Left lung (tissue), 10 donors: ENCODE data around the gene NFIA. TPM values are rescaled to one million over a fixed set of nuclear protein-coding genes. Genes with fewer than 3 reads are reported as not detected.
A peak's percentile ranks its signal among the peaks of the same experiment; 100 is the strongest.

ENCODE experiments used
- ATAC-seq: fragments of 200-7000 bp; cut with Tn5 transposase; one replicate; pipeline ENCODE4 v1.9.1; 2020; ENCODE audit warnings: moderate library complexity
- DNase-seq, 4 donors: peaks; one replicate each; pipeline ENCODE4 v3.0.0-alpha.2; 2013 to 2020
- H3K27ac ChIP-seq, 2 donors: fragments of 200-600 bp; sonication (generic) in 1 of 2; one replicate each; pipeline versions ENCODE4 v1.5.0 to v1.8.0; 2020 to 2021
- H3K27me3 ChIP-seq, 2 donors: fragments of 200-600 bp; sonication (generic) in 1 of 2; one replicate each; pipeline versions ENCODE4 v1.5.0 to v1.8.0; 2020 to 2021
- H3K36me3 ChIP-seq, 2 donors: fragments of 200-600 bp; sonication (generic) in 1 of 2; one replicate each; pipeline versions ENCODE4 v1.5.0 to v1.8.0; 2020 to 2021
- H3K4me1 ChIP-seq, 2 donors: fragments of 200-600 bp; one replicate each; pipeline ENCODE4 v1.8.0; 2021
- H3K4me3 ChIP-seq, 2 donors: fragments of 200-600 bp; sonication (generic) in 1 of 2; one replicate each; pipeline versions ENCODE4 v1.5.0 to v1.8.0; 2020 to 2021; ENCODE audit warnings: mild to moderate bottlenecking in 1 of 2
- H3K9me3 ChIP-seq, 2 donors: fragments of 200-600 bp; sonication (generic) in 1 of 2; one replicate each; pipeline versions ENCODE4 v1.5.0 to v1.8.0; 2020 to 2021
- intact Hi-C, 2 donors: fragments of 100-400 bp; cut with DNase I; formaldehyde crosslinking; loops; one replicate each; pipeline versions ENCODE4 v1.11.2 to v1.14.2; 2022
- polyA plus RNA-seq, 6 donors: library from polyadenylated mRNA; unstranded; fragments of 120-200 nt; gene quantifications; one replicate each; pipeline ENCODE4 v1.2.1, GENCODE V29; 2013; ENCODE audit not compliant: insufficient read length in 6 of 6
- total RNA-seq, 2 donors: library from RNA; stranded (reverse); fragmentation: NEBNext Ultra II Directional; extraction: Animal tissue kit (Norgen Biotek cat#: 25700); gene quantifications; one replicate each; pipeline ENCODE4 v1.2.1, GENCODE V29; 2021
- TF ChIP-seq, protein P1 (sequence below), 2 donors: fragments of 200-600 bp; sonication (generic) in 1 of 2; IDR thresholded peaks; one replicate each; pipeline versions ENCODE4 v1.5.0 to v1.8.0; 2021; ENCODE audit warnings: antibody characterized with exemption in 2 of 2
- donor health status: DM: no; HTN: yes; CAD: no.
- donor health status: DM: no; HTN: no; CAD: no.

Gene NFIA
- total and polyA plus RNA-seq, 8 donors = 30.4 to 60.7 (median 37.6) TPM

DNA sequence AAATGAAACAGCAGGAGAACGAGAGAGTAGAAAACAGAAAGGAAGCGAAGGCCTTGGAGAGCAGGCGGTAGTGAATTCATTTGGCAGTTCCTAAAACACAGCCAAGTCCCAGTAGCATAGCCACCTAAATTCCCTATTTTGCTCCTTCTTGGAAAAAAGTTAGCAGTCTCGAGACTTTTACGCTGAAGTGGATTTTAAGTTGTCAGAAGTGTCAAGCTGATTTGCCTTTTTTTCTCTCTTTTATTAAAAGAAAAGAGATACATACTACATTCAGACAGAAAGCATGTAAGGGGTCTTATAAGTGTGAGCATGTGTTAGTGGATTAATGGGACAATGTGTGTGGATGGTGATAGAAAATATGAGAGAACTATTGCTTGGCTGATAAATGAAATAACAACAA lies 19.2 kb downstream of the NFIA start:
- Histone ChIP-seq H3K27ac (peak overlapping the region; percentile 5 to 62), H3K9me3 (no peaks in the 10 kb centered on the region), H3K4me1 (peaks cover 11 to 29% of the 10 kb centered on the region in 2 donors), H3K36me3 (no peaks in the 10 kb centered on the region), H3K4me3 (no peak overlapping the region), H3K27me3 (no peaks in the 10 kb centered on the region)
- DNase-seq = no peak
- intact Hi-C loops = no loop called here
- TF ChIP-seq, protein P1, sequence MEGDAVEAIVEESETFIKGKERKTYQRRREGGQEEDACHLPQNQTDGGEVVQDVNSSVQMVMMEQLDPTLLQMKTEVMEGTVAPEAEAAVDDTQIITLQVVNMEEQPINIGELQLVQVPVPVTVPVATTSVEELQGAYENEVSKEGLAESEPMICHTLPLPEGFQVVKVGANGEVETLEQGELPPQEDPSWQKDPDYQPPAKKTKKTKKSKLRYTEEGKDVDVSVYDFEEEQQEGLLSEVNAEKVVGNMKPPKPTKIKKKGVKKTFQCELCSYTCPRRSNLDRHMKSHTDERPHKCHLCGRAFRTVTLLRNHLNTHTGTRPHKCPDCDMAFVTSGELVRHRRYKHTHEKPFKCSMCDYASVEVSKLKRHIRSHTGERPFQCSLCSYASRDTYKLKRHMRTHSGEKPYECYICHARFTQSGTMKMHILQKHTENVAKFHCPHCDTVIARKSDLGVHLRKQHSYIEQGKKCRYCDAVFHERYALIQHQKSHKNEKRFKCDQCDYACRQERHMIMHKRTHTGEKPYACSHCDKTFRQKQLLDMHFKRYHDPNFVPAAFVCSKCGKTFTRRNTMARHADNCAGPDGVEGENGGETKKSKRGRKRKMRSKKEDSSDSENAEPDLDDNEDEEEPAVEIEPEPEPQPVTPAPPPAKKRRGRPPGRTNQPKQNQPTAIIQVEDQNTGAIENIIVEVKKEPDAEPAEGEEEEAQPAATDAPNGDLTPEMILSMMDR (IDR thresholded peaks at IDR 0.05) = no peak
- no peak for ATAC-seq

DNA sequence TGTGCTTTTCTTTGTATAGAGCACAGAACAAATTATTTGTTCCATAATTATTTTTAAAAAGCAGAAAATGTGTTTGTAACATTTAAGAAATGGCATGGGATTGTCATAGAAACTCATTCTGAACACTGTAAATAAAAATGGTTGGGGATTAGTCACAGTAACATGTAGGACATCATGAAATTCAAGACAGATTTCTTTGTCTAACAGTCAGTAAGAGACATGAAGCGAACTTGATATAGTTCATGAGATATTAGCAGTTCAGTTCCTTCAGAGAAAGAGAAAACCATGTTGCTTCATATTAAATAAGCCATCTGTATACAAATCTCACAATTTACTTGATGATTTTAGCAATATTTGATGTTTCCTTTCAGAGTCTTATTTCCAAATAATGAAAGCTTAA lies 19.7 kb downstream of the NFIA start:
- no peaks in the 10 kb centered on the region for H3K36me3 ChIP-seq
- peaks cover 10 to 28% of the 10 kb centered on the region in 2 donors for H3K4me1 ChIP-seq
- ATAC-seq (no peak), DNase-seq (no peak)
- H3K4me3 ChIP-seq = no peak overlapping the region
- H3K27ac ChIP-seq = peak overlapping the region; percentile 5 to 62
- intact Hi-C loops = no loop called here
- TF ChIP-seq, protein P1 (IDR thresholded peaks at IDR 0.05) = no peak
- H3K9me3 ChIP-seq = no peaks in the 10 kb centered on the region
- no peaks in the 10 kb centered on the region for H3K27me3 ChIP-seq

DNA sequence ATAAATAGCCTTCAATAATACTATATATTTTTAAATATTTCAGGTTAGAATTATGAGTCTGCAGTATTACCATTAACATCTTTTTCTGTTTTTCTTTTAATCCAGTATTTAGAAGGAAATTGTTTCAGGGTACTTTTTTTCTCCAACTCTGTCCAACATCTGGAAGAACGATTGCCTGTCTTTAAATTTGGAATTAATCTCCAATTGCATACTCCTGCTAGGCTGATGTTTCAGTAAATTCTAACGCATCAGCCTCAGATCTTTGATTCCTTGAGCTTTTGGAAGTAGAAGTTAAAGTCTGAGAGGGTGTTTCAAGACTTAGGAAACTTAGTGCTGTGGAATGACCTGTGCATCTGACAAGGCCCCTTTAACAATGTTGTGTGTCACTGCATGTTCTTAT lies 20.3 kb downstream of the NFIA start:
- no peak for DNase-seq
- Histone ChIP-seq H3K4me1 (peaks cover 6 to 22% of the 10 kb centered on the region in 2 donors), H3K27me3 (no peaks in the 10 kb centered on the region), H3K4me3 (no peak overlapping the region), H3K27ac (peak overlapping the region in 1 of 2 donors; percentile 5), H3K9me3 (peaks cover 0 to under 1% of the 10 kb centered on the region in 2 donors), H3K36me3 (no peaks in the 10 kb centered on the region)
- TF ChIP-seq, protein P1 (IDR thresholded peaks at IDR 0.05) = no peak
- intact Hi-C loops = no loop called here
- ATAC-seq = no peak

DNA sequence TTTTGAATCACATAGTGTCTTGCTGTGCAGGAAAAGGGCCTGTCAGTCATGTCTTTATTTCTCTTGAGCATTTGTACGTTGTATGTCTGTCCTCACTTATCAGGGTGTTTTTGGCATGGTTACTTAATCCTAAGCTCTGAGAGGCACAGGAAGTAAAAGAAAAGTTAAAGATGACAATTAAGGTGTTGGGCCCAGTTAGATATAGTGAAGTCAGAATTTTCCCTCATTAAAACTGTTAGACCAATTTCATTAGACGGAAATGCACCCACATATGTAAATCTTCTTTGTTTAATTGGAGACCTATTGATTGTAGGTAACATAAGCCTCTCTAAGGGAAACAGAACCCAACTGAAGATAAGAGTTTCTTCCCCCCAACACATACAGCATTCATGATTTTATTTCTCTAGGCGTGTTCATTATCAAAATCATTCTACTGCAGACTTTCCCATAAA lies 21.9 kb downstream of the NFIA start:
- Histone ChIP-seq H3K4me3 (no peak overlapping the region), H3K36me3 (no peaks in the 10 kb centered on the region), H3K9me3 (peaks cover 0 to 4% of the 10 kb centered on the region in 2 donors), H3K4me1 (peaks cover 6 to 13% of the 10 kb centered on the region in 2 donors), H3K27me3 (no peaks in the 10 kb centered on the region), H3K27ac (no peak overlapping the region)
- no peak for ATAC-seq
- TF ChIP-seq, protein P1 (IDR thresholded peaks at IDR 0.05) = no peak
- intact Hi-C loops = no loop called here
- no peak for DNase-seq

DNA sequence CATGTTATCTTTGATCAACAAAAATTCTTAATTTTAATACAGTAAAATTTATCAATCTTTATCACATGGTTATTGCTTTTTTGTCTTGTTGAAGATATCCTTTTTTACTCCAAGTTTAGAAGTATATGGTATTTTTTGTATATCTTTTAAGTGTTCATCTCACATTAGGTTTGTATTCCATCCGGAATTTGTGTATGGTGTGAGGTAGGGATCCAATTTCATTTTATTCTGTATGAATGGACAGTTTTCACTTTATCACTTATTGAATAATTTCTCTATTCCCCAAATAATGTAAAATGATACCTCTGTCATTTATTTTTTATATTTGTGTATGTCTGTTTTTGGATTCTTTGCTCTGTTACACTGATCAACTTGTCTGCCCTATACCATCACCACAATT lies 25.3 kb downstream of the NFIA start:
- no peak for ATAC-seq
- Histone ChIP-seq H3K27ac (no peak overlapping the region), H3K4me1 (peaks cover 3 to 21% of the 10 kb centered on the region in 2 donors), H3K36me3 (no peaks in the 10 kb centered on the region), H3K27me3 (no peaks in the 10 kb centered on the region), H3K9me3 (peaks cover 0 to 4% of the 10 kb centered on the region in 2 donors), H3K4me3 (no peak overlapping the region)
- TF ChIP-seq, protein P1 (IDR thresholded peaks at IDR 0.05) = no peak
- no peak for DNase-seq
- intact Hi-C loops = no loop called here
